ENCODE data around the gene TRMT2A.
A peak's percentile ranks its signal among the peaks of the same experiment; 100 is the strongest.

TRMT2A gene

DNA sequence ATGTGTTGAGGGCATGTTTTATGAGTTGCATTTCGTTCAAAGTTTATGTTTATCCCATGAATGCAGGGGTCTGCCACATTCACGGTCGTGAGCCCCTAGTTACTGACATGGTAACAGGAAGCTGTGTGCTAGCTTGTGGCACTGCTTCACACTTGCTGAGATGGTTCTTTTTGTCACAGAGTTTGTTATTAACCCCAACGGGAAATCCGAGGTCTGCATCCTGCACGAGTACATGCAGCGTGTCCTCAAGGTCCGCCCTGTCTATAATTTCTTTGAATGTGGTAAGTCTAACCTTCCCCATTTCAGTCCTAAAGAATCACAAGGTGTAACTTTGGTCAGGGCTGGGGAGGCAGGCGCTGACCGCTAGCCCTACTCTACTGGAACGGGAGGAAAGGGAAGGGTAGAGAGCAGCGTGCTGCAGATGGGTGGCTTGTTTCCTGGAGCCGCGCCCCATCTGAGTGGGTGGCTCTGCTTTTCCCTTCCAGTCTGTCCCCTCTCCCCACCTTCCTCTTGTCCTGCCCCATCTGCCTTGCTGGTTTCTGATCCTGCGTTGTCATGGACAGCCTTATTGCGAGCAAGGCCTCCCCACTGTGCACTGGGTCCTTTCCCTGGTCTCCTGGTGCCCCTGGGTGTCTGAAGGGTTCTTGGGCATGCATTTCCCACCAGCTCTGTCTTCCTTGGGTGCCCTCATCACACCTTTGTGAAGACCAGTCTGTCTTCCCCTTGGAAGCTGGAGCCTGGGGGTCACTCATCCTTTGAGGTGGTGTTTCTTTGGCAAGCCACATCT lies 25.1 kb downstream of the TRMT2A start:
- DNase-seq (ENCODE audit: low read depth, low spot score): no peak
- no peak overlapping the region for H3K4me3 ChIP-seq (ENCODE audit: low read length)

DNA sequence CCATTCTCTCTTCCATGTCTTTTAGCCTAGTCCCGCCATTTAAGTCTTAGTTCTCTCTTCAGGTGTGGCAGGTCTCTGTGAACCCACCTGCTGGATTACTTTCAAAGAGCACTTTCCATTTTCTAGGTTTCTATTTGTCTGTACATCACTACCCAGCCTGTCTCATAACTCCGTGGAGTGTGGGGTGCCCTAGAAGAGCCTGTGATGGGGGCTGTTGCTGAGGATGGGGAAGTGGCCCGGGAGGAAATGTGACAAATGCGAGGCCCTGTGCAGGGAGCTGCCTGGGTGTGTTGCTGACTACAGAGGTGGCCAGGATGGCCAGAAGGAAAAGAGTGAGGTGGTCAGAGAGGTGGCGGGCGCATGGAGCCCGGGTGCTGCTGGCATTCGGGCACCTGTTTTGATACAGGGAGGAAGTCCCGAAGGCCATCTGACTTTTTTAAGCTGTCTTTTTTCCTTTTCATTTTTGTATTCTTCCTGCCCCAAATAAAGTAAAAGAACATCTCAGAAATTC lies 26.2 kb downstream of the TRMT2A start:
- no peak overlapping the region for H3K4me3 ChIP-seq (ENCODE audit: low read length)
- DNase-seq (ENCODE audit: low read depth, low spot score): no peak

DNA sequence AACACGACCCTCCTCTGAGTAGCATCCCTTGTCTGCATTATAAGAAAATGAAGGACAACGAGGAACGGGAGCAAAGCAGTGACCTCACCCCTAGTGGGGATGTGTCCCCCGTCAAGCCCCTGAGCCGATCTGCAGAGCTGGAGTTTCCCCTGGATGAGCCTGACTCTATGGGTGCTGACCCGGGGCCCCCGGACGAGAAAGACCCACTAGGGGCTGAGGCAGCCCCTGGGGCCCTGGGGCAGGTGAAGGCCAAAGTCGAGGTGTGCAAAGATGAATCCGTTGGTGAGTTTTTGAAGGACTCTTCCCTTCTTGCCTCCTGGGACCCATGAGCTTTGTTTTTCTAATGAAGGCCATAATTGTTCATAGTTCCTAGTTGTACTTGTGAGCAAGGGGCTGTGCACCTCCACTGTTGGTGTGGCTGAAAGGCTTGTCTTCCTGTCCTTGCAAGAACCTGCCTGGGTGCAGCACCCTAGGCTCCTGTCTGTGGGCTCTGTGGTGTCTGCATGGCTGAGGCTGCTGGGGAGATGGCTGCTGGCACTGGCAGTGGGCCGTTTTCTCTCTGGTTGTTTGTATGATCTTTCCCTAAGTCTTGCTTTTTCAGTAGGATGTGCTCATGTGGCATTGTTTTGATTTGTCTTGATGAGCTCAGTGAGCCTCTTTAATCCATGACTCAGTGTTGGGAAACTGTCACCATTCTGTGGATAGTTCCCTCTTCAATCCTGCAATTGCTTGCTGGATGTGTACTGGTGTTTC lies 26.9 kb downstream of the TRMT2A start:
- DNase-seq (ENCODE audit: low read depth, low spot score): no peak
- no peak overlapping the region for H3K4me3 ChIP-seq (ENCODE audit: low read length)

GRCh38 chr22:20089226-20089976 lies 27.6 kb downstream of the TRMT2A start:
- DNase-seq (ENCODE audit: low read depth, low spot score): no peak
- H3K4me3 ChIP-seq (ENCODE audit: low read length): no peak overlapping the region

- no peak overlapping the region for H3K4me3 ChIP-seq (ENCODE audit: low read length)
- DNase-seq (ENCODE audit: low read depth, low spot score): no peak
Measured at GRCh38 chr22:20088263-20088648, 28.8 kb downstream of the TRMT2A start.

GRCh38 chr22:20087319-20088262 lies 29.4 kb downstream of the TRMT2A start:
- DNase-seq (ENCODE audit: low read depth, low spot score): no peak
- no peak overlapping the region for H3K4me3 ChIP-seq (ENCODE audit: low read length)

GRCh38 chr22:20086763-20087162 lies 30.3 kb downstream of the TRMT2A start:
- no peak overlapping the region for H3K4me3 ChIP-seq (ENCODE audit: low read length)

DNA sequence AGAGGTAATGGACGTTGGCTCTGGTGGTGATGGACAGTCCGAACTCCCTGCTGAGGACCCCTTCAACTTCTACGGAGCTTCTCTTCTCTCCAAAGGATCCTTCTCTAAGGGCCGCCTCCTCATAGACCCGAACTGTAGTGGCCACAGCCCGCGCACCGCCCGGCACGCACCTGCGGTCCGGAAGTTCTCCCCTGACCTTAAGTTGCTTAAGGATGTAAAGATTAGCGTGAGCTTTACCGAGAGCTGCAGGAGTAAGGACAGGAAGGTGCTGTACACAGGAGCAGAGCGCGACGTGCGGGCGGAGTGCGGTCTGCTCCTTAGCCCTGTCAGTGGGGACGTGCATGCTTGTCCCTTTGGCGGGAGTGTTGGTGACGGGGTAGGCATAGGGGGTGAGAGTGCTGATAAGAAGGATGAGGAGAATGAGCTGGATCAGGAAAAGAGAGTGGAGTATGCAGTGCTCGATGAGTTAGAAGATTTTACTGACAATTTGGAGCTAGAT lies 30.9 kb downstream of the TRMT2A start:
- no peak overlapping the region for H3K4me3 ChIP-seq (ENCODE audit: low read length)
- no peak for DNase-seq (ENCODE audit: low read depth, low spot score)

More at GRCh38 chr22:20086763-20087162, 30.3 kb downstream of the TRMT2A start:
- DNase-seq (ENCODE audit: low read depth, low spot score): no peak

GRCh38 chr22:20085651-20086050 lies 31.4 kb downstream of the TRMT2A start:
- no peak for DNase-seq (ENCODE audit: low read depth, low spot score)
- no peak overlapping the region for H3K4me3 ChIP-seq (ENCODE audit: low read length)

- DNase-seq (ENCODE audit: low read depth, low spot score): no peak
Measured at GRCh38 chr22:20084547-20085413, 32.2 kb downstream of the TRMT2A start.

DNA sequence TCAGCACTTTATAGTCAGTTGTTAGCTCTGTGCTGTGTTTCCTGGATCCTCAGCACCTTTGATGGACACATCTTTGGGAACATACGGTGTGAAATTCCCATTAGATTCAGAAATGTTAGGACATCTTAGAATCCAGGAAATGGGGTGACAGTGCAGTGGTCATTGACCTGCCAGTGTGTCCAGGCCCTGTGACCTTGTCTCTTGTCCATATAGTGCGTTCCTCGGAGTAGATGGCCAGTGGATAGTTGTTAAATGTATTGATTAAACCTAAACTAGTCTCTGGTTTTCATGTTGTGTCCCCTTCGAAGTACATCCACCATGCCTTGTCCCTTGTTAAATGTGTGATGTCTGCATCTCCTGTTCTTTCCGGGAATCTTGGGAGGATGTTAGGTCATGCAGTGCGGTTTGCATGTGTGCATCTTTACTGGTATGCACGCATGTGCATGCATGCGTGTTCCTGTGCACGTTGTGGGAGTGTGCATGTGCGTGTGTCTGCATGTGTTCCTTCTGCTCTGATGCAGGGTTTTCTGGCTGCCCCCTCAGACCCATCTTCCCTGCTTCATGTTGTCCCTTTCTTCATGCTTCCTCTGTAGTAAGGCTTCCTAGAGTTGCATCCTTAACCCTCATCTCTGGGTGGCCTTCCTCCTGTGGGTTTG lies 33.0 kb downstream of the TRMT2A start:
- DNase-seq (ENCODE audit: low read depth, low spot score): no peak
- no peak overlapping the region for H3K4me3 ChIP-seq (ENCODE audit: low read length)

More at GRCh38 chr22:20084547-20085413, 32.2 kb downstream of the TRMT2A start:
- no peak overlapping the region for H3K4me3 ChIP-seq (ENCODE audit: low read length)

- H3K4me3 ChIP-seq (ENCODE audit: low read length): no peak overlapping the region
- no peak for DNase-seq (ENCODE audit: low read depth, low spot score)
Measured at GRCh38 chr22:20083157-20083890, 33.7 kb downstream of the TRMT2A start.

- no peak for DNase-seq (ENCODE audit: low read depth, low spot score)
- H3K4me3 ChIP-seq (ENCODE audit: low read length): peak overlapping the region; percentile 98
Measured at GRCh38 chr22:20080776-20081654, 36.0 kb downstream of the TRMT2A start.

GRCh38 chr22:20080445-20080775 lies 36.6 kb downstream of the TRMT2A start:
- H3K4me3 ChIP-seq (ENCODE audit: low read length): peak overlapping the region; percentile 98
- peak; percentile 31 for DNase-seq (ENCODE audit: low read depth, low spot score)

DNA sequence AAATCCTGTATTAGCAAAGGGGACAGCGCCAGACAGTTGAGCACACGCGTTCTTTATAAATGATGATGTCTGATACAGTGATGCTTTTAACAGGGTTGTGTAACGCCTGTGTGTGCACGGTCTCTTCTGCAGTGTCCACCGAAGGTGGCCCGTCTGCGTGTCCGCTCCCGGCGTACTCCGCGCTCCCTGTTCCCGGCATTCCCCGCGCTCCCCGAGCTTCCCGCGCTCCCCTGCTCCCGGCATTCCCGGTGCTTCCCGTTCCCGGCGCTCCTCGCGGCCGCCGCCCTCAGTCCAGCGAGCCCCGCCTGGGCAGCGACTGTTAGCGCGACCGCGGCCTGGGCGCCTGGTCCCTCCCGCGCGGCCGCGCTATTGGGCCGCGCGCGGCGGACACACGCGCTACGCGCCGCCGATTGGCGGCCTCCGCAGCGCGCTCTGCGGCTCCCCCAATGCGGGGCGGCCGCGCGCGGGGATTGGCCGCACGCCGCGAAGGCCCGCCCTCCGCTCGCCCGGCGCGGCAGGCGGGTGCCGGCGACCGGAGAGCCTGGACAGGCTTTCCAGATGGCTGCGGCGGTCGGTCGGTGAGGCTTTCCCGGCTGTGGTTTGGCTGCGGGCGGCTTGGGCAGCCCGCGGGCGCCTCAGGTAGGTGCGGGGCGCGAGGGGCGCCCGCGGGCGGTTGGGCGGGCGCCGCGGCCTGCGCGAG lies 37.1 kb downstream of the TRMT2A start, which contains the start of gene DGCR8:
TSS of gene DGCR8 (plus strand) at position 497 of the 700 bp plus-strand sequence. CDS start 5,723 bp downstream, outside the sequence.
- peak; percentile 60 for DNase-seq (ENCODE audit: low read depth, low spot score)
- H3K4me3 ChIP-seq (ENCODE audit: low read length): peak within 1 kb of the TSS; percentile 98

All from Jurkat, Clone E6-1 (cell line).